ENCODE data around the gene RANBP9. TPM values are rescaled to one million over a fixed set of nuclear protein-coding genes. Genes with fewer than 3 reads are reported as not detected.

Gene RANBP9
- total RNA-seq, 1 experiment from 2014 or later, result 33.0 TPM

GRCh38 chr6:13710552-13711323, 897 bp downstream of the RANBP9 start:
- DNase-seq (ENCODE audit: low read depth), result peak; percentile 24

- DNase-seq (ENCODE audit: low read depth), result peak; percentile 28
Measured at GRCh38 chr6:13709689-13710551, 1.7 kb downstream of the RANBP9 start.

GRCh38 chr6:13708736-13709135, 2.9 kb downstream of the RANBP9 start:
- DNase-seq (ENCODE audit: low read depth), result peak; percentile 35

- DNase-seq (ENCODE audit: low read depth), result no peak
Measured at GRCh38 chr6:13703496-13703895, 8.1 kb downstream of the RANBP9 start.

- no peak for DNase-seq (ENCODE audit: low read depth)
Measured at GRCh38 chr6:13702809-13703302, 8.8 kb downstream of the RANBP9 start.

- no peak for DNase-seq (ENCODE audit: low read depth)
Measured at GRCh38 chr6:13700232-13700631, 11.4 kb downstream of the RANBP9 start.

GRCh38 chr6:13698715-13699114, 12.9 kb downstream of the RANBP9 start:
- DNase-seq (ENCODE audit: low read depth), result no peak

GRCh38 chr6:13697857-13698256, 13.8 kb downstream of the RANBP9 start:
- no peak for DNase-seq (ENCODE audit: low read depth)

GRCh38 chr6:13696226-13696625, 15.4 kb downstream of the RANBP9 start:
- peak; percentile 65 for DNase-seq (ENCODE audit: low read depth)

GRCh38 chr6:13695252-13695651, 16.4 kb downstream of the RANBP9 start:
- DNase-seq (ENCODE audit: low read depth), result no peak

GRCh38 chr6:13694562-13694961, 17.1 kb downstream of the RANBP9 start:
- no peak for DNase-seq (ENCODE audit: low read depth)

- DNase-seq (ENCODE audit: low read depth), result no peak
Measured at GRCh38 chr6:13689511-13690256, 22.0 kb downstream of the RANBP9 start.

GRCh38 chr6:13688692-13689196, 22.9 kb downstream of the RANBP9 start:
- DNase-seq (ENCODE audit: low read depth), result no peak

- DNase-seq (ENCODE audit: low read depth), result no peak
Measured at GRCh38 chr6:13687917-13688351, 23.7 kb downstream of the RANBP9 start.

- DNase-seq (ENCODE audit: low read depth), result no peak
Measured at GRCh38 chr6:13684855-13685254, 26.8 kb downstream of the RANBP9 start.

- DNase-seq (ENCODE audit: low read depth), result no peak
Measured at GRCh38 chr6:13683038-13683437, 28.6 kb downstream of the RANBP9 start.

- no peak for DNase-seq (ENCODE audit: low read depth)
Measured at GRCh38 chr6:13682346-13682745, 29.3 kb downstream of the RANBP9 start.

GRCh38 chr6:13681305-13682061, 30.2 kb downstream of the RANBP9 start:
- DNase-seq (ENCODE audit: low read depth), result no peak

- DNase-seq (ENCODE audit: low read depth), result no peak
Measured at GRCh38 chr6:13680448-13680968, 31.1 kb downstream of the RANBP9 start.

- no peak for DNase-seq (ENCODE audit: low read depth)
Measured at GRCh38 chr6:13679996-13680395, 31.6 kb downstream of the RANBP9 start.
